HepG2 (cell line): ENCODE data around the gene MCAT. TPM values are rescaled to one million over a fixed set of nuclear protein-coding genes. Genes with fewer than 3 reads are reported as not detected.
A peak's percentile ranks its signal among the peaks of the same experiment; 100 is the strongest.

Experiments used
- NFAT5 ChIP-seq: sonication (generic); formaldehyde crosslinking; IDR thresholded peaks from 2 replicates; pipeline ENCODE4 v1.4.0; 2020; ENCODE audit warnings: missing genetic modification reagents
- NR0B2 ChIP-seq: sonication (generic); formaldehyde crosslinking; IDR thresholded peaks from 2 replicates; pipeline ENCODE4 v1.4.0; 2020; ENCODE audit warnings: mild to moderate bottlenecking, missing genetic modification reagents
- RAD21 ChIP-seq: fragments of 450-650 bp; formaldehyde crosslinking; IDR thresholded peaks from 2 replicates; pipeline ENCODE4 v1.5.0; 2020; ENCODE audit warnings: mild to moderate bottlenecking
- U2AF1 ChIP-seq: fragments of 200-400 bp; formaldehyde crosslinking; optimal IDR thresholded peaks from 2 replicates; pipeline ENCODE3; 2017; ENCODE audit warnings: mild to moderate bottlenecking, low read depth, low read length
- YEATS4 ChIP-seq: sonication (generic); formaldehyde crosslinking; IDR thresholded peaks from 2 replicates; pipeline ENCODE4 v1.4.0; 2020; ENCODE audit warnings: missing genetic modification reagents, borderline replicate concordance
- ZHX2 ChIP-seq, 2 experiments: sonication (generic) in 1 of 2; formaldehyde crosslinking in 1 of 2; IDR thresholded peaks; 2 replicates each; pipeline versions ENCODE4 v1.6.1 to v1.9.0; 2014 to 2022; ENCODE audit warnings: antibody characterized with exemption in 1 of 2, borderline replicate concordance in 1 of 2, inconsistent platforms in 1 of 2, low read depth in 1 of 2, missing genetic modification reagents in 1 of 2
- ZMYM4 ChIP-seq: sonication (generic); formaldehyde crosslinking; IDR thresholded peaks from 2 replicates; pipeline ENCODE4 v1.8.1; 2023; ENCODE audit warnings: mild to moderate bottlenecking, missing genetic modification reagents
- ZNF142 ChIP-seq: sonication (generic); formaldehyde crosslinking; IDR thresholded peaks from 2 replicates; pipeline ENCODE4 v1.4.0; 2020; ENCODE audit warnings: missing genetic modification reagents
- polyA plus RNA-seq, 8 experiments: library from polyadenylated mRNA; depleted of rRNA in 3 of 8; stranded (reverse) in 7 of 8; unstranded in 1 of 8; fragments of >200 nt; fragmentation: Illumina TruSeq in 4 of 8; extraction: Trizol in 4 of 8; gene quantifications; 2 replicates each; pipeline versions ENCODE4 v1.2.1 to v1.2.3, GENCODE V29; 2011 to 2016; ENCODE audit warnings: low read depth in 4 of 8, missing spikeins in 1 of 8, mixed read lengths in 1 of 8; ENCODE audit not compliant: insufficient read depth in 1 of 8
- total RNA-seq, 5 experiments: library from RNA; depleted of rRNA; stranded (reverse); fragments of >200 nt; fragmentation: Illumina TruSeq; extraction: Trizol; gene quantifications; 2 replicates each; pipeline ENCODE4 v1.2.3, GENCODE V29; 2016; ENCODE audit warnings: low read depth in 1 of 5

Gene MCAT
- total and polyA plus RNA-seq, 2 of the 13 experiments (the other 11 are each of a cell fraction or from before 2014, with no cell fraction given), result 9.3 to 16.7 TPM

- TF ChIP-seq RAD21 (CRISPR knock-in tag), result peak; percentile 66
- peak; percentile 81 for TF ChIP-seq YEATS4 (CRISPR knock-in tag)
- peak; percentile 57; the same call in 1 of the 2 replicates for TF ChIP-seq ZHX2 (IDR thresholded peaks at IDR 0.05; ENCODE audit: low read depth)
- TF ChIP-seq ZHX2 (CRISPR knock-in tag; IDR thresholded peaks at IDR 0.05; ENCODE audit: borderline replicate concordance), result no peak
- TF ChIP-seq NFAT5 (CRISPR knock-in tag), result 0 out of 2 replicates have a peak, but pooled peaks have one; percentile 57
- peak; percentile 80; the same call in 1 of the 2 replicates for TF ChIP-seq NR0B2 (CRISPR knock-in tag)
- peak; percentile 83 for TF ChIP-seq ZMYM4 (CRISPR knock-in tag)
- TF ChIP-seq U2AF1, result no peak
- TF ChIP-seq ZNF142, result no peak; the same call in 1 of the 2 replicates
Measured at GRCh38 chr22:43187171-43188099, 44.2 kb upstream of the MCAT start (continued).
